ENCODE measurements around the gene TMC2.

DNA sequence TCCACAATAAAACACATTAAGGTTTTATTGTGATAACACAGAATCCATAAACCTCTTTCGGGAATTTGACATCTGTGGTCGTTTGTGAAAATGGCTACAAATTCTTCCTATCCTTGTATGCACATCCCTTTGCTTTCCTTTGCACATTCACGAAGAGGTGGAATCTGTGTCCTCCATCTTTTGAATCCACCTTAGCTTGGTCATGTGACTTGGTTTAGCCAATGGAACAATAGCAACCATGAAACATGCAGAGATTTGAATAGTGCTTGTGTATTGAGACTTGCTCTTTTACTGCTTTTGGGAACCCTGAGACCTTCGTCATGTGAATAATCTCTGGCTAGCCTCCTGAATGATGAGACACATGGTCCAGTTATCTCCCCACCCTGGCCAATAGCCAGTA, 66.4 kb downstream of the TMC2 start:
- TF ChIP-seq, protein P1, sequence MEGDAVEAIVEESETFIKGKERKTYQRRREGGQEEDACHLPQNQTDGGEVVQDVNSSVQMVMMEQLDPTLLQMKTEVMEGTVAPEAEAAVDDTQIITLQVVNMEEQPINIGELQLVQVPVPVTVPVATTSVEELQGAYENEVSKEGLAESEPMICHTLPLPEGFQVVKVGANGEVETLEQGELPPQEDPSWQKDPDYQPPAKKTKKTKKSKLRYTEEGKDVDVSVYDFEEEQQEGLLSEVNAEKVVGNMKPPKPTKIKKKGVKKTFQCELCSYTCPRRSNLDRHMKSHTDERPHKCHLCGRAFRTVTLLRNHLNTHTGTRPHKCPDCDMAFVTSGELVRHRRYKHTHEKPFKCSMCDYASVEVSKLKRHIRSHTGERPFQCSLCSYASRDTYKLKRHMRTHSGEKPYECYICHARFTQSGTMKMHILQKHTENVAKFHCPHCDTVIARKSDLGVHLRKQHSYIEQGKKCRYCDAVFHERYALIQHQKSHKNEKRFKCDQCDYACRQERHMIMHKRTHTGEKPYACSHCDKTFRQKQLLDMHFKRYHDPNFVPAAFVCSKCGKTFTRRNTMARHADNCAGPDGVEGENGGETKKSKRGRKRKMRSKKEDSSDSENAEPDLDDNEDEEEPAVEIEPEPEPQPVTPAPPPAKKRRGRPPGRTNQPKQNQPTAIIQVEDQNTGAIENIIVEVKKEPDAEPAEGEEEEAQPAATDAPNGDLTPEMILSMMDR (IDR thresholded peaks at IDR 0.05; ENCODE audit: control extremely low read depth in 1 of 3, insufficient read depth in 1 of 3, low read depth in 1 of 3, low read length in 3 of 3): no peak
- no peak for TF ChIP-seq EZH2 (IDR thresholded peaks at IDR 0.05; ENCODE audit: low read depth, low read length, severe bottlenecking)
- no peak for TF ChIP-seq SIN3A (conservative IDR thresholded peaks at IDR 0.05 in 1 of 2, IDR thresholded peaks at IDR 0.05 in 1 of 2; ENCODE audit: low read depth in 1 of 2, low read length in 2 of 2)
- no peak for TF ChIP-seq EP300 (IDR thresholded peaks at IDR 0.05; ENCODE audit: borderline replicate concordance in 1 of 2, low read depth in 2 of 2, low read length in 2 of 2)
- no peak for TF ChIP-seq KDM1A (IDR thresholded peaks at IDR 0.05; ENCODE audit: borderline replicate concordance, low read length)
- no peak for TF ChIP-seq ASH2L (IDR thresholded peaks at IDR 0.05; ENCODE audit: low read length)
- TF ChIP-seq ZNF274 (IDR thresholded peaks at IDR 0.05; ENCODE audit: borderline replicate concordance, extremely low read depth, low read length): no peak
- TF ChIP-seq, protein P2, sequence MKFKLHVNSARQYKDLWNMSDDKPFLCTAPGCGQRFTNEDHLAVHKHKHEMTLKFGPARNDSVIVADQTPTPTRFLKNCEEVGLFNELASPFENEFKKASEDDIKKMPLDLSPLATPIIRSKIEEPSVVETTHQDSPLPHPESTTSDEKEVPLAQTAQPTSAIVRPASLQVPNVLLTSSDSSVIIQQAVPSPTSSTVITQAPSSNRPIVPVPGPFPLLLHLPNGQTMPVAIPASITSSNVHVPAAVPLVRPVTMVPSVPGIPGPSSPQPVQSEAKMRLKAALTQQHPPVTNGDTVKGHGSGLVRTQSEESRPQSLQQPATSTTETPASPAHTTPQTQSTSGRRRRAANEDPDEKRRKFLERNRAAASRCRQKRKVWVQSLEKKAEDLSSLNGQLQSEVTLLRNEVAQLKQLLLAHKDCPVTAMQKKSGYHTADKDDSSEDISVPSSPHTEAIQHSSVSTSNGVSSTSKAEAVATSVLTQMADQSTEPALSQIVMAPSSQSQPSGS (IDR thresholded peaks at IDR 0.05; ENCODE audit: low read length): no peak
- no peak for TF ChIP-seq YY1 (IDR thresholded peaks at IDR 0.05; ENCODE audit: low read depth, low read length)
- no peak for TF ChIP-seq PHF8 (conservative IDR thresholded peaks at IDR 0.05; ENCODE audit: low read depth, low read length)
- no peak for TF ChIP-seq RFX5 (IDR thresholded peaks at IDR 0.05; ENCODE audit: borderline replicate concordance, low read depth, low read length)
- no peak for TF ChIP-seq JUND (IDR thresholded peaks at IDR 0.05; ENCODE audit: low read length)
- TF ChIP-seq POLR2A (IDR thresholded peaks at IDR 0.05; ENCODE audit: control extremely low read depth in 1 of 2, low read depth in 2 of 2, low read length in 2 of 2): no peak

Data from H1 (cell line).